GM12873 (cell line): ENCODE measurements around the gene MCF2L.

ENCODE experiments used
- TF ChIP-seq, protein P1 (sequence below): IDR thresholded peaks from 2 replicates; pipeline ENCODE4 v1.5.1; 2012; ENCODE audit warnings: low read depth, mild to moderate bottlenecking, moderate library complexity, low read length, control low read depth; ENCODE audit not compliant: insufficient read depth; ENCODE audit errors: missing control alignments

MCF2L gene

DNA sequence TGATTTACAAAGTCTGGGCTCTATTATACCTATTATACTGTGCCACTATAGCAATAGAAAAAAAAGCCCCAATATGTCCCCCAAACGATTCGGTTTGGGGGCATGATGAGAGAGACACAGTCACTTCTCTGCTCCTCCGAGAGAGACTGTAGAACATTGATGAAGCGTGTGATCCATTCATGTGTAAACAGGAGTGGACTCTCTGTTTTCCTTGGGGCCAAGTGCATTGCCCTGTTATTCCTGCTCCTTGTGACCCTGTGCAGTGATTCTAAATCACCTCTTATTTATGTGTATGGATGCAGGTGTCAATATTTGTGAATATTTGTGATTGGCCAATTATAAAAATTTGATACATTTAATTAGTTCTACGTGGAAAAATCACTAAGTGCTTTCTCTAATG lies 170.6 kb downstream of the MCF2L start:
- TF ChIP-seq, protein P1, sequence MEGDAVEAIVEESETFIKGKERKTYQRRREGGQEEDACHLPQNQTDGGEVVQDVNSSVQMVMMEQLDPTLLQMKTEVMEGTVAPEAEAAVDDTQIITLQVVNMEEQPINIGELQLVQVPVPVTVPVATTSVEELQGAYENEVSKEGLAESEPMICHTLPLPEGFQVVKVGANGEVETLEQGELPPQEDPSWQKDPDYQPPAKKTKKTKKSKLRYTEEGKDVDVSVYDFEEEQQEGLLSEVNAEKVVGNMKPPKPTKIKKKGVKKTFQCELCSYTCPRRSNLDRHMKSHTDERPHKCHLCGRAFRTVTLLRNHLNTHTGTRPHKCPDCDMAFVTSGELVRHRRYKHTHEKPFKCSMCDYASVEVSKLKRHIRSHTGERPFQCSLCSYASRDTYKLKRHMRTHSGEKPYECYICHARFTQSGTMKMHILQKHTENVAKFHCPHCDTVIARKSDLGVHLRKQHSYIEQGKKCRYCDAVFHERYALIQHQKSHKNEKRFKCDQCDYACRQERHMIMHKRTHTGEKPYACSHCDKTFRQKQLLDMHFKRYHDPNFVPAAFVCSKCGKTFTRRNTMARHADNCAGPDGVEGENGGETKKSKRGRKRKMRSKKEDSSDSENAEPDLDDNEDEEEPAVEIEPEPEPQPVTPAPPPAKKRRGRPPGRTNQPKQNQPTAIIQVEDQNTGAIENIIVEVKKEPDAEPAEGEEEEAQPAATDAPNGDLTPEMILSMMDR: no peak

DNA sequence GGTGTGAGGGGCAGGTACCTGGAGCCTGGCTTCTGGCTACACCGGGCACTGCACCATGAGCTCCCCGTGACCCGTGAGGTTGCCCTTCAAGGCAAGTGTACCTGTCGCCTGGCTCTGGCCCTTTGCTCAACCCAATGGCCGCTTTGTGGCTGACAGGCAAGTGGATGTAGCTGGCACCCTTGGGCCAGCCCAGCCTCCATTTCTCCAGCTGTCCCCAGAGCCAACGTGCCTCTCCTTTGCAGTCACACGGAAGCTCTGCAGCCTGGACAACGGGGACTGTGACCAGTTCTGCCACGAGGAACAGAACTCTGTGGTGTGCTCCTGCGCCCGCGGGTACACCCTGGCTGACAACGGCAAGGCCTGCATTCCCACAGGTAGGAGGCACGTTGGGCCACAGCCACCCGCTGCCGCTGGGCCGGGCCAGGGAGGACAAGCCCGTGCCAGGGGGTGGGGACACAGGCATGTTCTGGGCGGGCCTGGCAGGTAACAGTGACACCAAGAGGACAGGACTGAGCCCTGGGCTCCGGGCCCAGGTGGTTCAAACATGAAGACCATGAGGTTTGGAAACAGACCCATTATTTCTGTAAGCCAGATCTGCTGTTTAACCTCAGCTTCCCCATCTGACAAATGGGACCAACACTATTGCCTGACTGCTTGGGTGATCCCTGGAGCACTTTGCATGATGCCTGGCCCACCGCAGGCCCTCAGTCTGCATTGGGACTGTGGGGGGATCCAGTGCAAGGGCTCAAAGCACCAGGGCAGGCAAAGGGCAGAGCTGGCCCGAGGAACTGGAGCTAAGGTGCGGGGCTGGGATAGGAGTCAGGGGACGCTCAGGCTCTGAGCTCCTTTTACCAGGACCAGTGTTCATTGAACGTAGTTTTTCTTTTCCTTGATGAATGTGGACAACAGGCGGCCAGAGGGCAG lies 171.9 kb downstream of the MCF2L start:
- TF ChIP-seq, protein P1: no peak

DNA sequence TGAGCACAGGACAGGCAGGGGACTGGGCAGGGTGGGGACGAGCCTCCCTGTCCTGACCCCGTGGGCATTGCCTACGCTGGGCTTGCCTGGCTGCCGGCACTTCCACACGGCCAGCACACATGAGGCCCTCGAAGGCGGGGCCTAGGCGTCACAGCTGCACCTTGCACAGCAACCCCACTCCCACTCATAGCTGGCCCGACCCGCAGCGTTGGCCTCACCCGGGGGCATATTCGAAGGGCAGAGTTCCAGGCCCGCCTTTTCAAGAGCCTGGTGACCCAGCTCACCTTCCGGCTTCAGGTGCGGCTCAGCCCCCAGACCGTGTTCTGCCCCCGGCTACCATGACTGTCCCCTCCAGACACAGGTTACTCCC lies 172.6 kb downstream of the MCF2L start:
- TF ChIP-seq, protein P1: no peak

DNA sequence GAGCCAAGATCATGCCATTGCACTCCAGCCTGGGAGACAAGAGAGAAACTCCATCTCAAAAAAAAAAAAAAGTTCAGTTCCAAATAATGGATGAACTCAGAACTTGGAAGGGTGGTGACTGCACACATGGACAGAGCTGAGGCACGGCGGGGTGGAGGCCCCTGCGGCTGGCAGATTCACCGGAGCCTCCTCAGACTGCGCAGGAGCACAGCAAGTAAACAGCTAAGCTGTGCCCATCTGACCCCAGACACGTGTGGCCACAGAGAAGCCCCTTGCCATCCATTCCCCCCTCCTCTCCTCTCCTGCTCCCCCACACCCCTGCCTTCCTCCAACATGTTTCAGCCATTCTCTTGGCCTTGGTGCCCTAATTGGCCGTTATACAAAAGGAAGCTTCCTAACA lies 173.9 kb downstream of the MCF2L start:
- TF ChIP-seq, protein P1: no peak

DNA sequence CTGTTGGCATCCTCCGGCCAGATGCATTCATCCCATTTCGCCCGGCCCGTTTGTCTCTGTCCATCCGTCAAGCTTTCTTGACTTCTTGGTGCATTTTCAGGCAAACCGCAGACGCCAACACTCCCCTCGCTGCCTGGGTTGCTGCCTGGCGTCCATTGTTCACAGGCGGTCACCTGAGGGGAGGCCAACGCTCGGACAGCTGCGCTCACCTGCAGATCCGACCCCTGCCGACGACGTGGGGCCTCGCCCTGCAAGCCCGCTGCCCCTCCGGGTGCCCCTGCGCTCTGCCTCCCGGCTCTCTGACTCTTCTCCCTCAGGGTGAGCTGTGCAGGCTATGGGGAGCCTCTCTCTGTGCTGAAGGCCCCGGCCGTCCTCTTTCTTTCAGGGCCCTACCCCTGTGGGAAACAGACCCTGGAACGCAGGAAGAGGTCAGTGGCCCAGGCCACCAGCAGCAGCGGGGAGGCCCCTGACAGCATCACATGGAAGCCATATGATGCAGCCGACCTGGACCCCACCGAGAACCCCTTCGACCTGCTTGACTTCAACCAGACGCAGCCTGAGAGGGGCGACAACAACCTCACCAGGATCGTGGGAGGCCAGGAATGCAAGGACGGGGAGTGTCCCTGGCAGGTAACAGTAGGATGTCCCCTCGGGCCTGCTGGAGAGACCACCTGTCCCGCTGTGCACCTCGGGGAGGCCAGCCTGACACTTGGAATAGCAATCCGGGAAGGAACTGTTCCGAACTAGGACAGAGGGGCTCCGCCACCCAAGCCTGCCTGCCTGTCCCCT lies 174.6 kb downstream of the MCF2L start:
- TF ChIP-seq, protein P1: no peak

DNA sequence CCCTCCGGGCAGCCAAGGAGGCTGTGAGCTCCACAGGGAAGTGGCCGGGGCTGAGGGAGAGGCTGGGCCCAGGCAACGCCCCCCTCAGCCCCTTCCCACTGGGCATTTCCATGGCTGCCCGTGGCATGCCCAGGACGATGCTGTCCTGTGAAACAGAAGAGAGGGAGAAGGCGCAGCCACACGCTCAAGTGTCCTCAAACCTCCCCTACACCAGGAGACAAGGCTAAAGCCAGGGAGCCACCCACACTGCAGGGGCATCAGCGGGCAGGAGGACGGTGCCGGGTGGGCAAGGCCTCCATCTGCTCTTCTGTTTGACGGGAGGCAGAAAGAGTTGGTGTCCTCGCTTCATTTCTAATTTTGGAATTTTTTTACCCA lies 175.2 kb downstream of the MCF2L start:
- TF ChIP-seq, protein P1: no peak

DNA sequence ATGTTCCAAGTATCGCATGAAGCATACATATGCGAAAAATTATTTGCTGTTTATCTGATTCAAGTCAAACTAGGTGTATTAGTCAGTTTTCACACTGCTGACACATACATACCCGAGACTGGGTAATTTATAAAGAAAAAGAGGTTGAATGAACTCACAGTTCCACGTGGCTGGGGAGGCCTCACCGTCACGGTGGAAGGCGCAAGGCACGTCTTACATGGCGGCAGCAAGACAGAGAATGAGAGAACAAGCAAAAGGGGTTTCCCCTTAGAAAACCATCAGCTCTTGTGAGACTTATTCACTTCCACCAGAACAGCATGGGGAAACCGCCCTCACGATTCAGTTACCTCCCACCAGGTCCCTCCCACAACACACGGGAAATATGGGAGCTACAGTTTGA lies 176.5 kb downstream of the MCF2L start:
- TF ChIP-seq, protein P1: no peak
